Trophoblast cell (in vitro differentiated cells and primary cell): ENCODE results near the gene RBM26.

Experiments used
- DNase-seq, 2 donors: peaks; one replicate each; pipeline ENCODE4 v3.0.0-alpha.2; 2016
- H2AFZ ChIP-seq: 2 replicates; pipeline ENCODE4 v1.6.1; 2013; ENCODE audit warnings: low read length, moderate library complexity, mild to moderate bottlenecking; ENCODE audit not compliant: insufficient read depth, poor library complexity
- H2AK5ac ChIP-seq: 2 replicates; pipeline ENCODE4 v1.6.1; 2013; ENCODE audit warnings: mild to moderate bottlenecking, low read length
- H2BK120ac ChIP-seq: 2 replicates; pipeline ENCODE4 v1.6.1; 2013; ENCODE audit warnings: low read length, mild to moderate bottlenecking, moderate library complexity; ENCODE audit not compliant: insufficient read depth, poor library complexity
- H2BK12ac ChIP-seq: 2 replicates; pipeline ENCODE4 v1.6.1; 2013; ENCODE audit warnings: mild to moderate bottlenecking, low read length, moderate library complexity
- H2BK5ac ChIP-seq: 2 replicates; pipeline ENCODE4 v1.6.1; 2013; ENCODE audit warnings: low read length, low read depth, moderate library complexity, mild to moderate bottlenecking; ENCODE audit not compliant: poor library complexity
- H3K14ac ChIP-seq: 2 replicates; pipeline ENCODE4 v1.6.1; 2013; ENCODE audit warnings: mild to moderate bottlenecking, low read length
- H3K18ac ChIP-seq: 2 replicates; pipeline ENCODE4 v1.6.1; 2013; ENCODE audit warnings: mild to moderate bottlenecking, low read length
- H3K23ac ChIP-seq: 2 replicates; pipeline ENCODE4 v1.6.1; 2013; ENCODE audit warnings: low read length
- H3K27ac ChIP-seq: 2 replicates; pipeline ENCODE4 v1.5.1; 2013; ENCODE audit warnings: low read depth, mild to moderate bottlenecking, inconsistent platforms, low read length, moderate library complexity
- H3K27me3 ChIP-seq: 2 replicates; pipeline ENCODE4 v1.6.1; 2013; ENCODE audit warnings: inconsistent platforms, mild to moderate bottlenecking, low read length, moderate library complexity; ENCODE audit not compliant: insufficient read depth
- H3K36me3 ChIP-seq, 2 experiments: 1 replicate in 1 of 2; 2 replicates in 1 of 2; pipeline ENCODE4 v1.6.1; 2013; ENCODE audit warnings: low read length in 2 of 2, mild to moderate bottlenecking in 2 of 2, moderate library complexity in 1 of 2; ENCODE audit not compliant: insufficient read depth in 2 of 2, control insufficient read depth in 1 of 2
- H3K4ac ChIP-seq: 2 replicates; pipeline ENCODE4 v1.6.1; 2013; ENCODE audit warnings: low read depth, mild to moderate bottlenecking, low read length, moderate library complexity
- H3K4me1 ChIP-seq, 2 experiments: 1 replicate in 1 of 2; 2 replicates in 1 of 2; pipeline ENCODE4 v1.6.1; 2013; ENCODE audit warnings: low read length in 2 of 2, mild to moderate bottlenecking in 2 of 2, moderate library complexity in 1 of 2; ENCODE audit not compliant: insufficient read depth in 2 of 2, control insufficient read depth in 1 of 2
- H3K4me2 ChIP-seq: 2 replicates; pipeline ENCODE4 v1.6.1; 2013; ENCODE audit warnings: inconsistent platforms, mild to moderate bottlenecking, low read length, moderate library complexity
- H3K4me3 ChIP-seq: 2 replicates; pipeline ENCODE4 v1.5.1; 2013; ENCODE audit warnings: mild to moderate bottlenecking, low read depth, low read length, inconsistent platforms
- H3K79me1 ChIP-seq: one replicate; pipeline ENCODE4 v1.6.1; 2013; ENCODE audit warnings: low read length
- H3K79me2 ChIP-seq: 2 replicates; pipeline ENCODE4 v1.6.1; 2013; ENCODE audit warnings: low read length, mild to moderate bottlenecking; ENCODE audit not compliant: control insufficient read depth, insufficient read depth, poor library complexity
- H3K9ac ChIP-seq: 2 replicates; pipeline ENCODE4 v1.6.1; 2013; ENCODE audit warnings: mild to moderate bottlenecking, low read length
- H3K9me3 ChIP-seq: 2 replicates; pipeline ENCODE4 v1.6.1; 2013; ENCODE audit warnings: low read depth, mild to moderate bottlenecking, control low read depth, inconsistent platforms, low read length; ENCODE audit not compliant: insufficient read depth
- H4K12ac ChIP-seq: 2 replicates; pipeline ENCODE4 v1.6.1; 2013; ENCODE audit warnings: low read depth, mild to moderate bottlenecking, low read length, moderate library complexity
- H4K8ac ChIP-seq: 2 replicates; pipeline ENCODE4 v1.6.1; 2013; ENCODE audit warnings: low read depth, mild to moderate bottlenecking, low read length, moderate library complexity
- H4K91ac ChIP-seq: one replicate; pipeline ENCODE4 v1.6.1; 2013; ENCODE audit warnings: low read depth, mild to moderate bottlenecking, low read length, moderate library complexity
- WGBS: extraction: QIAGEN DNeasy Blood & Tissue Kit; methylation state at CpG from one replicate; pipeline ENCODE4 v1.1.7; 2013; ENCODE audit warnings: missing lambda C conversion rate; ENCODE audit not compliant: insufficient read length, insufficient coverage; ENCODE audit errors: extremely low coverage; 5-methylcytosine and 5-hydroxymethylcytosine counted together

Gene RBM26

GRCh38 chr13:79423801-79424642, 18.0 kb upstream of the RBM26 start:
- H3K36me3 ChIP-seq: no peaks in the 10 kb centered on the region

GRCh38 chr13:79423340-79423739, 17.3 kb upstream of the RBM26 start:
- Histone ChIP-seq H3K23ac (no peak overlapping the region), H3K79me1 (no peaks in the 10 kb centered on the region), H4K91ac (no peak overlapping the region), H2BK12ac (no peak overlapping the region), H3K4me3 (no peak overlapping the region), H3K4me2 (no peak overlapping the region), H2BK120ac (no peak overlapping the region), H3K18ac (no peak overlapping the region), H3K4ac (no peak overlapping the region), H3K4me1 (no peaks in the 10 kb centered on the region), H2AFZ (no peak overlapping the region), H4K12ac (no peak overlapping the region), H4K8ac (no peak overlapping the region), H3K27ac (no peak overlapping the region), H3K79me2 (no peaks in the 10 kb centered on the region), H3K9ac (no peak overlapping the region), H3K14ac (no peak overlapping the region), H2BK5ac (no peak overlapping the region), H2AK5ac (no peak overlapping the region), H3K27me3 (no peaks in the 10 kb centered on the region), H3K9me3 (no peaks in the 10 kb centered on the region), H3K36me3 (no peaks in the 10 kb centered on the region)
- DNase-seq: peak in 1 of 2 donors; percentile 29
- WGBS: no CpG with 5 or more reads among the region's 4 CpGs

More at GRCh38 chr13:79423801-79424642, 18.0 kb upstream of the RBM26 start:
- no peak overlapping the region for H3K9ac ChIP-seq
- H3K4me3 ChIP-seq: no peak overlapping the region
- no peak overlapping the region for H3K23ac ChIP-seq
- WGBS: no CpG with 5 or more reads among the region's 2 CpGs
- DNase-seq: peak; percentile 11 to 85
- H4K8ac ChIP-seq: no peak overlapping the region
- no peak overlapping the region for H2BK120ac ChIP-seq
- H2AFZ ChIP-seq: no peak overlapping the region
- H3K27ac ChIP-seq: no peak overlapping the region
- H2AK5ac ChIP-seq: no peak overlapping the region
- H2BK12ac ChIP-seq: no peak overlapping the region
- no peaks in the 10 kb centered on the region for H3K4me1 ChIP-seq
- H3K14ac ChIP-seq: no peak overlapping the region
- no peaks in the 10 kb centered on the region for H3K79me2 ChIP-seq
- H3K18ac ChIP-seq: no peak overlapping the region
- no peak overlapping the region for H4K91ac ChIP-seq
- H3K27me3 ChIP-seq: no peaks in the 10 kb centered on the region
- no peaks in the 10 kb centered on the region for H3K79me1 ChIP-seq
- no peaks in the 10 kb centered on the region for H3K9me3 ChIP-seq
- no peak overlapping the region for H2BK5ac ChIP-seq
- no peak overlapping the region for H3K4ac ChIP-seq
- H4K12ac ChIP-seq: no peak overlapping the region
- H3K4me2 ChIP-seq: no peak overlapping the region

GRCh38 chr13:79419365-79419764, 13.3 kb upstream of the RBM26 start:
- H3K4ac ChIP-seq: no peak overlapping the region
- no peak overlapping the region for H3K27ac ChIP-seq
- H2BK120ac ChIP-seq: no peak overlapping the region
- no peak overlapping the region for H3K4me2 ChIP-seq
- H4K8ac ChIP-seq: no peak overlapping the region
- peaks cover 0 to 2% of the 10 kb centered on the region in 2 experiments for H3K36me3 ChIP-seq
- H3K9me3 ChIP-seq: no peaks in the 10 kb centered on the region
- no peak overlapping the region for H3K23ac ChIP-seq
- no peak overlapping the region for H4K12ac ChIP-seq
- H3K14ac ChIP-seq: no peak overlapping the region
- H3K4me3 ChIP-seq: no peak overlapping the region
- no peak overlapping the region for H2BK5ac ChIP-seq
- no peak overlapping the region for H3K18ac ChIP-seq
- DNase-seq: no peak
- no peak overlapping the region for H2AFZ ChIP-seq
- H4K91ac ChIP-seq: no peak overlapping the region
- no peaks in the 10 kb centered on the region for H3K4me1 ChIP-seq
- H3K79me1 ChIP-seq: no peaks in the 10 kb centered on the region
- no peaks in the 10 kb centered on the region for H3K79me2 ChIP-seq
- H3K9ac ChIP-seq: no peak overlapping the region
- no CpG with 5 or more reads among the region's 1 CpG for WGBS
- H2AK5ac ChIP-seq: no peak overlapping the region
- H2BK12ac ChIP-seq: no peak overlapping the region
- no peaks in the 10 kb centered on the region for H3K27me3 ChIP-seq

GRCh38 chr13:79417741-79418140, 11.7 kb upstream of the RBM26 start:
- Histone ChIP-seq H3K14ac (no peak overlapping the region), H2BK12ac (no peak overlapping the region), H2AK5ac (no peak overlapping the region), H4K8ac (no peak overlapping the region), H3K9me3 (no peaks in the 10 kb centered on the region), H3K79me2 (no peaks in the 10 kb centered on the region), H4K12ac (no peak overlapping the region), H3K4me1 (no peaks in the 10 kb centered on the region), H3K36me3 (peaks cover 5 to 6% of the 10 kb centered on the region in 2 experiments), H2AFZ (no peak overlapping the region), H3K9ac (no peak overlapping the region), H3K27ac (no peak overlapping the region), H3K4me3 (no peak overlapping the region), H3K4ac (no peak overlapping the region), H3K23ac (no peak overlapping the region), H3K27me3 (no peaks in the 10 kb centered on the region), H3K18ac (no peak overlapping the region), H2BK5ac (no peak overlapping the region), H2BK120ac (no peak overlapping the region), H4K91ac (no peak overlapping the region), H3K79me1 (no peaks in the 10 kb centered on the region), H3K4me2 (no peak overlapping the region)
- DNase-seq: no peak
